M059J (cell line): ENCODE measurements around the gene DKKL1. TPM values are rescaled to one million over a fixed set of nuclear protein-coding genes. Genes with fewer than 3 reads are reported as not detected.

Experiments used
- DNase-seq: peaks from one replicate; pipeline ENCODE4 v3.0.0-alpha.2; 2012; ENCODE audit warnings: low read depth
- total RNA-seq: library from RNA; depleted of rRNA; stranded (reverse); fragments of >200 nt; shearing (Covaris generic); gene quantifications from 2 replicates; pipeline ENCODE4 v1.2.3, GENCODE V29; 2014

DKKL1 gene
- total RNA-seq, 1 experiment from 2014 or later: not detected

- no peak for DNase-seq
These were observed 33.2 kb downstream of the DKKL1 start for GRCh38 chr19:49396738-49397505.

GRCh38 chr19:49398001-49398615, 34.4 kb downstream of the DKKL1 start:
- no peak for DNase-seq

- DNase-seq: no peak
These were observed 35.3 kb downstream of the DKKL1 start for GRCh38 chr19:49398931-49399330.

GRCh38 chr19:49400029-49400428, 36.4 kb downstream of the DKKL1 start:
- DNase-seq: no peak

GRCh38 chr19:49403404-49404187, 39.9 kb downstream of the DKKL1 start:
- no peak for DNase-seq

- no peak for DNase-seq
These were observed 43.4 kb downstream of the DKKL1 start for GRCh38 chr19:49407079-49407478.

- DNase-seq: no peak
These were observed 43.9 kb downstream of the DKKL1 start for GRCh38 chr19:49407482-49408015.

GRCh38 chr19:49408816-49409440, 45.3 kb downstream of the DKKL1 start:
- DNase-seq: peak; percentile 34

- DNase-seq: no peak
These were observed 45.9 kb downstream of the DKKL1 start for GRCh38 chr19:49409441-49410029.

GRCh38 chr19:49411681-49412326, 48.1 kb downstream of the DKKL1 start:
- DNase-seq: no peak

- DNase-seq: no peak
These were observed 49.7 kb downstream of the DKKL1 start for GRCh38 chr19:49413348-49413747.

GRCh38 chr19:49414256-49414655, 50.6 kb downstream of the DKKL1 start:
- no peak for DNase-seq

- DNase-seq: no peak
These were observed 51.6 kb downstream of the DKKL1 start for GRCh38 chr19:49415102-49415809.

GRCh38 chr19:49415810-49416200, 52.1 kb downstream of the DKKL1 start:
- no peak for DNase-seq

GRCh38 chr19:49417088-49417487, 53.4 kb downstream of the DKKL1 start:
- DNase-seq: no peak

GRCh38 chr19:49418511-49418910, 54.8 kb downstream of the DKKL1 start:
- no peak for DNase-seq

GRCh38 chr19:49419173-49419572, 55.5 kb downstream of the DKKL1 start:
- DNase-seq: no peak

GRCh38 chr19:49420227-49420626, 56.5 kb downstream of the DKKL1 start:
- no peak for DNase-seq

GRCh38 chr19:49421039-49421877, 57.6 kb downstream of the DKKL1 start:
- DNase-seq: no peak

GRCh38 chr19:49421878-49422202, 58.2 kb downstream of the DKKL1 start:
- no peak for DNase-seq
